ENCODE data around the gene FSTL3. TPM values are rescaled to one million over a fixed set of nuclear protein-coding genes. Genes with fewer than 3 reads are reported as not detected.
"Not testable (repeated sequence)": the region's sequence is repeated elsewhere in the genome, so short reads cannot be mapped to it uniquely, and the experiment has no call there.

The FSTL3 gene
- total RNA-seq, 1 donor from 2014 or later = 5.0 TPM

DNA sequence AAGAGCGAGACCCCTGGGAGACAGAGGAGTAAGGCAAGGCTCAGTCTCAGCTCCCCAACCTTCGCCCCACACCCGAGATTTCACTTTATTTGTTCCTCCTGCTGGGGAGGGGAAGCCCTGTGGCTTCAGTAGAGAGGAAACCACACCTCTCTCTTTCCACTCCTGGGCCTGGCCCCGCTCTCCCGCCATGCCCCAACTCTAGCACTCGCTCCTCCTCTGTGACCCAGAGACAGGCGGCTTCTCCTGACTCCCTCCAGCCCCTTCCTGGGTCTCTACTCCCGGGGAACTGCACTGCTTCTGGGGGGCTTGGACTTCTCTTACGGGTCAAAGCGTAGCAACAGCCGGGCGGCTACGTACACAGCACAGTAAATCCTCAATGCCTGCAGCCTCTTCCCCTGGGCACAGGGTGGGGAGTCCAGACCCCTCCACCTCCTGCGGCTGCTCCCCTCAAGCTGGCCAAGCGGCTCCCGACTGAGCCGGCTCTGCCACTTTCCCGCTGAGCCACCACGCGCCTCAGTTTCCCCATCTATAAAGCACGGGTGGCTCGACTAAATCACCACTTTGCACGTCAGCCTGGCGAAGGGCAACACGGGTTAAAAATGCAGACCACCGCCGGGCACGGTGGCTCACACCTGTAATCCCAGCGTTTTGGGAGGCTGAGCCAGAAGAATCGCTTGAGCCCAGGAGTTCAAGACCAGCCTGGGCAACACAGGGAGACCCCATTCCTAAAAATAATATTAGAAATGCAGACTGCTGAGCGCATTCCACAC lies 14.6 kb upstream of the FSTL3 start:
- DNase-seq (ENCODE audit: low read depth in 2 of 2) = peak in 1 of 2 donors; percentile 26

DNA sequence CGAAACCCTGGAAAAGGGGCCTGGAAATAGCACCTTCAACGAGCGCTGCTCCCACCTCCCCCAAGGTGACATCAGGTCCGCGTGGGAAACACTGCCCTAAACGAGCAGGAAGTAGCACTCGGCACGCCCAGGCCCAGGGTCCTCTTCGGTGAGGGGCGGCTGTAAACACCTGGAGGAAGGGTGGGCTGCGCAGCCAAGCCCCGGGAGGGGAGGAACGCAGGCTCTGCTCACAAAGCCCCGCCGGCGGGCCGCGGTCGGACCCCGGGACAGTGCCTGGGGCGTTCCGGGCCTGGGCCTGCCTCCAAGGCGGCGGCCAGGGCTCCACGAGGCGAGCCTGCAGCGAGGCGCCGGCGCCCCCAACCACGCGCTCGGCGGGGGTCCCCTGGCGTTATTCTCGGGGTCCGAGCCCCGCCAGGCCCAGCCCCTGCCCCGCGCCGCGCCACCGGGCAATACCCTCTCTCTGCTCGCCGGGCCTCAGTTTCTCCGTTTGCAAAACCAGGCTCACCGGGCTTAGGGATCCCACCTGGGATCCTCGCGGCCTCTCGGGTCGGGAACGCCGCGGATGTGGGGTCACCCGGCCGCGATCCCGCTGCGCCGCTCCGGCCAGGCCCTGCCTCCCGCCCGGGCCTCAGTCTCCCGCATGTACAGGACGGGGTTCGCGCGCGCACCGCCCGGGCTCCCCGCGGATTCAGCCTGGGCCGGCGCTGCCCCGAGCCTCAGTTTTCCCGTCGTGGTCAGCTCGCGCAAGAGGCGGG lies 13.8 kb upstream of the FSTL3 start:
- peak; percentile 44 to 66 for DNase-seq (ENCODE audit: low read depth in 2 of 2)

DNA sequence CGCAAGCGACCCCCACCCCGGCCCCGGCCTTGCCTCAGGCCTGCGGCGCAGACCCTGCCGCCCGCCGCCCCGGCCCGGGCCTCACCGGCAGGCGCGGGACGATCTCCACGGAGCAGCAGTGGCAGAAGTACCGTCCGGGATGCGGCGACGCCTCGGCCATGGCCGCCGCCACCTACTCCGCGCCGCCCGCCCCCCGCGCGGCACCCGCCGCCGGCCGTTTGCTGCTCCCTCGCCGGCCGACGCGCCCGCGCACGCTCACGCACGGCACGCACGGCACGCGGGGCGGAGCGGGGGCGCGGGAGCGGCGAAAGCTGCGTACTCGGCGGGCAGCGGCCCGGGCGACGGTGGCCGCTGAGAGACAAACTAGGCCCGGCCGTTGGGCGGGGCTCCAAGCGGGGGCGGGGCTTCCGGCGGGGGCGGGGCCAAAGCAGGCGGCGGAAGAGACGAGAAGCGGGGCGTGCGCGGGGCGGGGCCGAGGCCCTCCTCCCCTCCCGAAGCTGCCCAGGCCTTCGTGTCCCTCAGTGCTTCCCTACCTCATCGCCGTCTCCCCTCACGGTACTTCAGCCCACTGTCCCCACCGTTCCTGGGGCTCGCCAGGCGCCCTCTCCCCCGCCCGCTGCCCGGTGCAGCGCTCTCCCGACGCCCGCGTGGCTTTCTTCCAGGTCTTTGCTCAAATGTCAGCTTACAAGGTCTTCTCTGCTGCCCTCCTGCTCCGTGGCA lies 13.1 kb upstream of the FSTL3 start, which contains the start of gene RNF126:
Gene RNF126, minus strand, starts transcription at position 253 of the 720 bp plus-strand sequence. Its CDS starts 93 bp downstream, at position 160.
- DNase-seq (ENCODE audit: low read depth in 2 of 2) = peak; percentile 93 to 95

DNA sequence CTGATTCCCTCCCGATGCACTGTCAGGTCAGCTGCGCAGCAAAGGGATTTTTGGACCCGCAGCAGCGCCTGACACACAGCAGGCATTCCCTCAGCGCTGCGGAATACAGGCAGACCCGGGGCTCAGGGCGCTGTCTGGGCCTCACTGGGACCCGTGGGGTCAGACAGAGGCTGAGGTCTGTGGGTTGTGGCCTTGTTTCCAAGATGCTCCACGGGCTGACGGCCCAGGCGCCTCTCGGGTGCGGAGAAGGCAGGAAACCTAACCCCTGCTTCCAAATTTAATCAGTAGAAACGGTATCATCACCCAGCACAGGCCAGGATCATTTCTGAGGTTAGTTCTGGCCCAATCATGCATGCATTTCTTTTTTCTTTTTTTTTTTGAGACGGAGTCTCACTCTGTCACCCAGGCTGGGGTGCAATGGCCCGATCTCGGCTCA lies 12.5 kb upstream of the FSTL3 start:
- DNase-seq (ENCODE audit: low read depth in 2 of 2) = no peak

DNA sequence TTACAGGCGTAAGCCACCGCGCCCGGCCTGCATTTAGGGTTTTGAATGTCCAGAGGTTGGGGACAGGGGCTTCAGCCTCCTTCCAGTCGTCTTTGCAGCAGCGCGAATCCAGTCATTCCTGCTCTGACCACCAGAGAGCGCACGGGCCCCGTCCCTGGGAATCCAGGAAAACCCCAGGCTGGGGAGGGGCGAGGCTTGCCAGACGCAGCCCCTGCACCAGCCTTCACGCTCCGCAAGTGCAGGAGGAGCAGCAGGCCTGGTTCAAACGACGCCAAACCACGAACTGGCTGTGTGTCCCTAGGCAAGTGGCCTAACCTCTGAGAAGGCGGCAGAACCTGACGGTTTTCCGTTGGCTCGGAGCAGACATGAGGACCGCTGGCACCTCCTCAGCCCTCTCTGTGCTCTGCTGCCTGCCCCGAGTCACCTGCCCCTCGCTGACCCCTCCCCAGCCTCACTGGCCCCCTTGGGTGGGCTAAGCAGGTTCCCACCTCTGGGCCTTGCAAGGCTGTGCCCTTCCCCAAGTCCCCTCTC lies 11.2 kb upstream of the FSTL3 start:
- peak; percentile 73 to 84 for DNase-seq (ENCODE audit: low read depth in 2 of 2)

DNA sequence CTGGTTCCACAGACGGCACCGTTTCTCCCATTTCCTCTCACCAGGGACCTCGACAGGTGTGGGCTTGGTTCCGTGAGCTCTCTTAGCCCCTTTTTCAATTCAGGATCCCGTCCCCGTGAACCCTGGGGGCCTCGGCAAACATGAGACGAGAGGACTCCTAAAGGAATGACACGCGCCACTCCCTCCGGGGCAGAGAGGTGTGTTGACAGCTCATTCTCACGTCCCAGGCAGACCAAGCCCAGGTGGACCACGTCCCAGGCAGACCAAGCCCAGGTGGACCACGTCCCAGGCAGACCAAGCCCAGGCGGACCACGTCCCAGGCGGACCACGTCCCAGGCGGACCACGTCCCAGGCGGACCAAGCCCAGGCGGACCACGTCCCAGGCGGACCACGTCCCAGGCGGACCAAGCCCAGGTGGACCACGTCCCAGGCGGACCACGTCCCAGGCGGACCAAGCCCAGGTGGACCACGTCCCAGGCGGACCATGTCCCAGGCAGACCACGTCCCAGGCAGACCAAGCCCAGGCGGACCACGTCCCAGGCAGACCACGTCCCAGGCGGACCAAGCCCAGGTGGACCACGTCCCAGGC lies 9.1 kb upstream of the FSTL3 start:
- DNase-seq (ENCODE audit: low read depth in 2 of 2) = not testable (repeated sequence)

DNA sequence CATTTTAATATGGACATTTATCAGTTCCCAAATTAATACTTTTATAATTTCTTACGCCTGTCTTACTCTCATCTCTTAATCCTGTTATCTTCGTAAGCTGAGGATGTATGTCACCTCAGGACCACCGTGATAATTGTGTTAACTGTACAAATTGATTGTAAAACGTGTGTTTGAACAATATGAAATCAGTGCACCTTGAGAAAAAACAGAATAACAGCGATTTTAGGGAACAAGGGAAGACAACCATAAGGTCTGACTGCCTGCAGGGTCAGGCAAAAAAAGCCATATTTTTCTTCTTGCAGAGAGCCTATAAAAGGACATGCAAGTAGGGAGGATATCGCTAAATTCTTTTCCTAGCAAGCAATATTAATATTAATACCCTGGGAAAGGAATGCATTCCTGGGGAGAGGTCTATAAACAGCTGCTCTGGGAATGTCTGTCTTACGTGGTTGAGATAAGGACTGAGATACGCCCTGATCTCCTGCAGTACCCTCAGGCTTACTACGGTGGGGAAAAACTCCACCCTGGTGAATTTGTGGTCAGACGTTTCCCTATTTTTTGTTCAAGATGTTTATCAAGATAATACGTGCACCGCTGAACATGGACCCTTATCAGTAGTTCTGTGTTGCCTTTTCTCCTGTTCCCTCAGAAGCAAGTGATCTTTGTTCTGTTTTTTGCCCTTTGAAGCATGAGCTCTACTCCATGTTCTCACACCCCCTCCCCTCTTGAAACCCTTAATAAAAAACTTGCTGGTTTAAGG lies 7.3 kb upstream of the FSTL3 start:
- not testable (repeated sequence) for DNase-seq (ENCODE audit: low read depth in 2 of 2)

DNA sequence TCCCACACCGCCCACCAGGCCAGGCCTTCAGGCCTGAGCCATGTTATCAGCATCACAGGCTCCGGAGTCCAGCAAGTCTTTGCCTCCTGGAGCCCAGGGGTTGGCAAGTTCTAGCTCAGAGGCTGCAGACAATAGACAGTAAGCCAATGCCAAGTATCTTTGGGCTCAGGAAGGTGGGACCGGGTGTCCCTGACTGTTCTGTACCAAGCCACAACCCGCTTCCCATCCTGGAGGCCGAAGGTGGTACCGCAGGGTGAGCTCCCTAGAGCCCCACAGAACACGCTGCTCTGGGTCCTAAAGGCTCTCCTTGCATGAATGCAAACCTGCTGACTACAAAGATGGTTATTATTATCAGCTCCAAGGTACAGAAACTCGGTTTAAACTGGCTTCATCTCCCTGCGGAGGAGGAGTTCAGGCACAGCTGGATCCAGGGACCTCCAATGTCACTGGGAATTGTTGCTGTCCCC lies 5.5 kb upstream of the FSTL3 start:
- no peak for DNase-seq (ENCODE audit: low read depth in 2 of 2)

DNA sequence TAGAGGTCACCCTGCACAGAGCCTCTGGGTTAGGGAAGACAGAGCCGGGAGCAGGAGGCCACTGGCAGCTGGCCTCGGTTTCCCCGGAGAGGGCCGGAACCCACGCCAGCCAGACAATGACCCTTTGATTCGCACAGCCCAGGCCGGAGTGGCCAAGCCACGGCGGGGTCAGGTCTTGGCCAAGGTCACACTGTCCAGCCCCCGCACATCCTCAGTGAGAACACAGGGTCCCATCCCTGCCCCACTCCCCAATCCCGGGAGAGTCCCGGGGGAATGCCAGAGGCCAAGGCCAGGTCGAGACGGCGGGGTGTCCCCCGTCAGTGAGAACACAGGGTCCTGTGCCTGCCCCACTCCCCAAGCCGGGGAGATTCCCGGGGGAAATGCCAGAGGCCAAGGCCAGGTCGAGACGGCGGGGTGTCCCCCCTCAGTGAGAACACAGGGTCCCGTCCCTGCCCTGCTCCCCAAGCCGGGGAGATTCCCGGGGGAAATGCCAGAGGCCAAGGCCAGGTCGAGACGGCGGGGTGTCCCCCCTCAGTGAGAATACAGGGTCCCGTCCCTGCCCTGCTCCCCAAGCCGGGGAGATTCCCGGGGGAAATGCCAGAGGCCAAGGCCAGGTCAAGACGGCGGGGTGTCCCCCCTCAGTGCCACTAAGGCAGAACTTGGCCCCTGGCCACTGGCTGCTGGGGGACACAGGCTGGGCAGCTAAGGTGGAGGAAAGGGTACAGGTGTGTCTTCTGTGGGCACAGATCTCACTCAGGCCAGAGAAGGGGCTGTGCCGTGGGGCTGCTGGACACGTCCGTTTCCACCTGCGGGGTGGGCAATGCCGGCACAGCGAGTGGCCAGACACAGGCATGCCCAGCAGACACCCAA lies 1.7 kb upstream of the FSTL3 start:
- DNase-seq (ENCODE audit: low read depth in 2 of 2) = no peak

DNA sequence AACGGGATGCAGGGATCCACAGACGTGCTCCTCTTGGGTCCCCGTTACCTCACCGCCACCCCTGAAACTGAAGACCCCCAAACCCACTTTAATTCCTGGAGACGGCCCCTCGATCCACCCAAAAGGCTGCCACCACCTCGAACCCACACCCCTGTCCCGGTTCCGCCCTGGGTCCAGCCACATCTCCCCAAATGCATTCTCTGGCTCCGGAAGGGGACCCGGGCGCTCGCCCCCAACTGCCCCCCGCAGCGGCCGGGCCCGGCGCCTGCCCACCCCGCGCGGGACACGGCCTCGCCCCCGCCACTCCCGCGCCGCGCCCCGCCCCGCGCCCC lies 219 bp upstream of the FSTL3 start:
- no peak for DNase-seq (ENCODE audit: low read depth in 2 of 2)

DNA sequence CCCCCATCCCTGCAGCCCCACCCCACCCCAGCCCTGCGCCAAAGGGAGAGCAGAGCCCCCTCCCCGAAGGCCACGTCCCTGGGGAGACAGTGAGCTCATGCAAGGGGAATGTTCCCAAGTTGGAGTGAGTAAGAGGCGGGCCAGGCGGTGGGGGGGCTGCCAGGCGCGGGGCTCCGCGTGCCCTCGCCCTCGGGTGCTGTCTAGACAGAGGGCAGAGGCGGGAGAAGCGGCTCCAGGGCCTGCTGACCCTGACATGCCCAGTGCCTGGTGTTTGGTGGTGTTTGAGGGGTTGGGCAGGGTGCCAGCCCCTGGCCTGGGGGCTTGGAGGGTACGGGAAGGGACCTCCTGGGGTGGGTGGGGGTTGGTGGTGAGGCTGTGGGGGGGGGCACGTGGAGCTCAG lies 1.0 kb downstream of the FSTL3 start:
- DNase-seq (ENCODE audit: low read depth in 2 of 2) = peak; percentile 31 to 69

DNA sequence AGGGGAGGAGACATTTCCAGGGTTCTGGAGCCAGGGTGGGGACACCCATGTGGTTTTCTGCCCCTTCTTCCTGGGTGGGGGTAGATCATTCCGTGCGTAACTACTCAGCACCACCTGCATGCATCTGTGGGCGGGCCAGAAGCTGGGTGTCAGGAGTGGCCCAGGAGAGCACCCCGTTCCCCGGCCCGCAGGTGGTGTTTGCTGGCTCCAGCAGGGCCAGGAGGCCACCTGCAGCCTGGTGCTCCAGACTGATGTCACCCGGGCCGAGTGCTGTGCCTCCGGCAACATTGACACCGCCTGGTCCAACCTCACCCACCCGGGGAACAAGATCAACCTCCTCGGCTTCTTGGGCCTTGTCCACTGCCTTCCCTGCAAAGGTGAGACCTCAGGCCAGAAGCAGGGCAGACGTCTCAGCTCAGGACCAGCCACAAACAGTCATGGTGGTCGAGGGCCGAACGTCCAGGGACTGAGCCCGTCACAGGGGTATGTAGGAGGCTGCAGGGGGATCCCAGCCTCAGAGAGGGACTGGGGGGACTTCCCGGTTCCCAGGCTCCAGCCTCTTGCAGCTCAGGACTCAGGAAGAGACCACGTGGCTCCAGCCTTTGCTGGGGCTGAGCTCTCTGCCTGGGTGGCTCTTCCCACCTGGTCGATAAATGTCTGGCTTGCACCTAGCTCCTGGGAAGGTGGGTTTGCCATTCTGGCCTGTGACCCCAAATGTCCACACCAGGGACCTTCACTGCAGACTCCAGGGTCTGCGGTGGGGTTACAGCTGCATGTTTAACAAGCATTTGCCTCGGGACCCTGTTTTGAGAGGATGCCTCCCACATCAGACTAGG lies 1.6 kb downstream of the FSTL3 start:
- DNase-seq (ENCODE audit: low read depth in 2 of 2) = no peak

DNA sequence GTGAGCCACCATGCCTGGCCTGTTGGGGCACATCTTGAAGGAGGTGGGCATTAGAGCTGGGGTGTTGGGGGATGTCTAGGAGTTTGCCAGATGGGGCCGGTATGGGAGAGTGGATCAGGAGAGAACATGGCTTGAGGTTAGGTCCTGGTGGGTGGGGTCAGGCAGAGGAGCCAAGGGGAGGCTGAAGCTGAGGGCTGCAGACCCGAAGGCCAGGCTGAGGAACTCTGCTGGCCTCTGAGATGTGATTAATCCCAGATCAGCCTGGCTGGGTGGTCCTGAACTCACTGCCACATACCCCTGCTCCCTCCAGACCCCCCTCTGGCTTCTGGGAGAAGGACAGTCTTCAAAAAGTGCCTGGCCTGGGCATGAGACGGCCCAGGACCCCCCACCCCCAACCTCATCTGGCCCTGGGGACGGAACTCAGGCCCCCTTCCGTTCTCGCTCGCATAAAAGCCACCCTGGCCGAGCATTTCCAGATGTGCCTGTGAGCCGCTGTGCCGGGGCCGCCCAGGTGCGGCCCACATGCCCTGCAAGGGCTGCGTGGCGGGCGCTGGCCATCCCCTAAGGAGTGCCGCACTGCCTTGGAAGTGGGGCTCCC lies 2.7 kb downstream of the FSTL3 start:
- no peak for DNase-seq (ENCODE audit: low read depth in 2 of 2)

DNA sequence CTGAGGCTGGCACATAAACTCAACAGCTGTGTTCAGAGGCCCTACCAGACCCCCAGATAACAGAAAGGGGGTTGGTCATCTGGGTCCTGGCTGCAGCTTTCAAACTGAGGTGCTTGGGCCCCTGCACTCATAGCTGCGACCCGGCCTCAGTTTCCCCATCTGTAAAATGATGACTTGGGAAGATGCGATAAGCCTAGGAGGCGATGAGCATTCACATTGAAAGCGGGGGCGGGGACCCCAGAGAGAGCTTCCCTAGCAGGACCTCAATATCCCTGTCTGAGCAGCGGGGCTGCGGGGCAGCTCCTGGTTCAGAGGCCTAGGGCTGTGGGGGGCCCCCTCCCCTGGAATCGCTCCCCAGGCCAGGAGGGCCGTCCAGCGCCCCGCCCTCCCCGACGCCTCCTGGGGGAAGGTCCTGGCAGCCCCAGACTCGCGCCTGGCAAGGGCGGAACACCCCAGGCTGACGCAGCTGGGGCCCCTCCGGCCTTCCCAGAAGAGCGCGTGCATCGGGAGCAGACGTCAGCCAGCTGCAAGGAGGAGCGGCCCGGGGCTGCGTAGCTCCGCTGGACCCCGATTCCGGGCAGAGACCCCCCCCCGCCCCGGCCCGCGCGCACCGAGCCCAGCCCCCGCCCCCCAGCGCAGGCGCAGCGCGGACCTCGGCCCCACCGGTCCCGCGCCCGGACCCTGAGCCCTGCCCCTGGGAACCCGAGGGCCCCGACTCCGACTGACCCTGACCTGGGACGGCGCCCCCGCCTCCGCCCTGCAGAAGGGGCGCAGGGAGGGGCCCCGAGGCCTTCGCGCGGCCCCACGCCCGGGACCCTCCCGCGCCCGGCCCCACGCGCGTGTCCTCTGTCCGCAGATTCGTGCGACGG lies 3.5 kb downstream of the FSTL3 start:
- DNase-seq (ENCODE audit: low read depth in 2 of 2) = peak; percentile 45 to 66

DNA sequence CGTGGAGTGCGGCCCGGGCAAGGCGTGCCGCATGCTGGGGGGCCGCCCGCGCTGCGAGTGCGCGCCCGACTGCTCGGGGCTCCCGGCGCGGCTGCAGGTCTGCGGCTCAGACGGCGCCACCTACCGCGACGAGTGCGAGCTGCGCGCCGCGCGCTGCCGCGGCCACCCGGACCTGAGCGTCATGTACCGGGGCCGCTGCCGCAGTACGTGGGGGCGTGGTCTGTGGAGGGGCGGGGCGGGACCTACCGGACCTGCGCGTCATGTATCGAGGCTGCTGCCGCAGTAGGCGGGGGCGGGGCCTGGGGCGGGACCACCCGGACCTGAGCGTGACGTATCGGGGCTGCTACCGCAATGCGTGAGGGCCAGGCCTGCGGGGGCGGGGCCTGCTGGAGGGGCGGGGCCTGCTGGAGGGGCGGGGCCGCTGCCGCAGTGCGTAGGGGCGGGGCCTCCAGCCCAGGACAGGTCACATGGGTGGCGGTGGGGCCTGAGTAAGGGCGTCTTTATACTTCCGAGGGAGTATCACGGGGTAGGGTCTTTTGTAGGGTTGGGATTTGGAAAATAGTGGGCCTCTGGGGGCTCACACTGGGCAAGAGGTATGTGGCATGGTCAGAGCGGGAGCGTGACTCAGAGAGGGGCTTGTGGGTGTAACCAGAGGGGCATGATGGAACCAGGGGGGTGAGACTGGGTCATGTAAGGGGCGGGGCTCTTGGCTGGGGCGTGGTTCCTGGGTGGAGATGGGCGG lies 4.3 kb downstream of the FSTL3 start:
- peak; percentile 99 to 100 for DNase-seq (ENCODE audit: low read depth in 2 of 2)
